GM10847 (cell line): ENCODE results near the gene PSD4.

Source experiments
- POLR2A ChIP-seq: IDR thresholded peaks from 2 replicates; pipeline ENCODE4 v1.6.1; 2011; ENCODE audit not compliant: insufficient read length; ENCODE audit errors: extremely low read depth

Gene PSD4

GRCh38 chr2:113214141-113214540, 40.4 kb downstream of the PSD4 start:
- no peak for TF ChIP-seq POLR2A

- no peak for TF ChIP-seq POLR2A
These were observed 41.3 kb downstream of the PSD4 start for GRCh38 chr2:113215056-113215455.

- TF ChIP-seq POLR2A = no peak
These were observed 42.5 kb downstream of the PSD4 start for GRCh38 chr2:113216321-113216720.

GRCh38 chr2:113216891-113217454, 43.2 kb downstream of the PSD4 start:
- TF ChIP-seq POLR2A = no peak

- TF ChIP-seq POLR2A = no peak
These were observed 43.9 kb downstream of the PSD4 start for GRCh38 chr2:113217455-113218282.

- TF ChIP-seq POLR2A = no peak
These were observed 44.7 kb downstream of the PSD4 start for GRCh38 chr2:113218283-113219091.

GRCh38 chr2:113219092-113219441, 45.3 kb downstream of the PSD4 start:
- TF ChIP-seq POLR2A = no peak

GRCh38 chr2:113219525-113219888, 45.7 kb downstream of the PSD4 start:
- no peak for TF ChIP-seq POLR2A

GRCh38 chr2:113219889-113220641, 46.3 kb downstream of the PSD4 start:
- no peak for TF ChIP-seq POLR2A

- TF ChIP-seq POLR2A = no peak
These were observed 47.4 kb downstream of the PSD4 start for GRCh38 chr2:113220970-113221708.

- TF ChIP-seq POLR2A = no peak
These were observed 48.1 kb downstream of the PSD4 start for GRCh38 chr2:113221846-113222245.

- TF ChIP-seq POLR2A = no peak
These were observed 50.0 kb downstream of the PSD4 start for GRCh38 chr2:113223813-113224212.

- TF ChIP-seq POLR2A = no peak
These were observed 51.0 kb downstream of the PSD4 start for GRCh38 chr2:113224647-113225236.
